Ishikawa (cell line): Measurements from ENCODE around the gene SLC24A3.

Source experiments
- CEBPB ChIP-seq: IDR thresholded peaks from 2 replicates; pipeline ENCODE4 v1.6.1; 2012
- EP300 ChIP-seq: IDR thresholded peaks from 2 replicates; pipeline ENCODE4 v1.6.1; 2012; ENCODE audit warnings: borderline replicate concordance
- MAX ChIP-seq: IDR thresholded peaks from 2 replicates; pipeline ENCODE4 v1.6.1; 2012
- RAD21 ChIP-seq: IDR thresholded peaks from 2 replicates; pipeline ENCODE4 v1.6.1; 2012; ENCODE audit warnings: low read depth
- TAF1 ChIP-seq: IDR thresholded peaks from 2 replicates; pipeline ENCODE4 v1.6.1; 2012; ENCODE audit warnings: low read depth, mild to moderate bottlenecking
- TCF12 ChIP-seq: IDR thresholded peaks from 2 replicates; pipeline ENCODE4 v1.6.1; 2012; ENCODE audit warnings: low read depth
- TEAD4 ChIP-seq: IDR thresholded peaks from 2 replicates; pipeline ENCODE4 v1.6.1; 2012
- YY1 ChIP-seq: IDR thresholded peaks from 2 replicates; pipeline ENCODE4 v1.6.1; 2012; ENCODE audit warnings: low read depth
- ZBTB7A ChIP-seq: IDR thresholded peaks from 2 replicates; pipeline ENCODE4 v1.6.1; 2012; ENCODE audit warnings: low read depth

- TF ChIP-seq TEAD4: no peak
- TF ChIP-seq TAF1: no peak
- TF ChIP-seq TCF12: no peak
- TF ChIP-seq CEBPB: no peak
- TF ChIP-seq RAD21: no peak
- no peak for TF ChIP-seq EP300
- no peak for TF ChIP-seq ZBTB7A
- no peak for TF ChIP-seq MAX
- TF ChIP-seq YY1: no peak
These were observed 24.1 kb downstream of the SLC24A3 start for GRCh38 chr20:19236371-19237055.
